GF-D8 (cell line): ENCODE results near the gene ADAMTSL1.
"Not testable (repeated sequence)": the region's sequence is repeated elsewhere in the genome, so short reads cannot be mapped to it uniquely, and the experiment has no call there.

Source experiments
- DNase-seq: peaks from one replicate; lab custom pipeline; 2025; lab: John Stamatoyannopoulos, UW

Gene ADAMTSL1

DNA sequence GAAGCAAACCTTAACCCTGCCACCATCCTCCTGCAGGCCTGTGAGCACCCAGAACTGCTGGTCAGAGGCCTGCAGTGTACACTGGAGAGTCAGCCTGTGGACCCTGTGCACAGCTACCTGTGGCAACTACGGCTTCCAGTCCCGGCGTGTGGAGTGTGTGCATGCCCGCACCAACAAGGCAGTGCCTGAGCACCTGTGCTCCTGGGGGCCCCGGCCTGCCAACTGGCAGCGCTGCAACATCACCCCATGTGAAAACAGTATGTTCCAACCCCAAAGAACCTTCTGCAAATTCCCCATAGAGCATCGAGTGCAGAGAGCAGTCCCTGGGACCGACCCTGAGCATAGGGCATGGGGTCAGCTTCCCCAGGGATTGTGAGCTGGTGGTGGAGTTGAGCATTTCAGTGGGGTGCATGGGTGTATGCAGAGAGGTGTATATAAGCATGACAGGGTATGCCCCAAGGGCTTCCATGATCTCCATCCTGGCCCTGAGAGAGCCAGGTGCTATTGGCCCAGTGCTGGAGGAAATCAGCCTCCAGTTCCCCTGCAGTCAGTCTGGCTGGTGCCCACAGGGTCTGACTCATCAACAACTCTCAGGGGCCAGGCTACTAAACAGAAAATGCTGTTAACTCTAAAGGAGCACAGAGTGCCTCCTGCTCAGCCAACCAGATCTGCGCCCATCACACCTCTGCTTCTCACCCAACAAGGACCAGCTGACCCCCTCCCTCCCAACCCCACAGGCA, 432.9 kb downstream of the ADAMTSL1 start:
- no peak for DNase-seq

- DNase-seq, result no peak
Measured at GRCh38 chr9:18907927-18908625, 434.1 kb downstream of the ADAMTSL1 start.

GRCh38 chr9:18909140-18910018, 435.4 kb downstream of the ADAMTSL1 start:
- DNase-seq, result no peak

- no peak for DNase-seq
Measured at GRCh38 chr9:18910435-18910834, 436.5 kb downstream of the ADAMTSL1 start.

- no peak for DNase-seq
Measured at GRCh38 chr9:18910916-18911315, 437.0 kb downstream of the ADAMTSL1 start.

GRCh38 chr9:18911714-18912342, 437.9 kb downstream of the ADAMTSL1 start:
- DNase-seq, result no peak

- no peak for DNase-seq
Measured at GRCh38 chr9:18920141-18921084, 446.5 kb downstream of the ADAMTSL1 start.

- DNase-seq, result no peak
Measured at GRCh38 chr9:18921366-18922075, 447.6 kb downstream of the ADAMTSL1 start.

- no peak for DNase-seq
Measured at GRCh38 chr9:18922161-18922885, 448.4 kb downstream of the ADAMTSL1 start.

- no peak for DNase-seq
Measured at GRCh38 chr9:18923167-18923566, 449.2 kb downstream of the ADAMTSL1 start.

DNA sequence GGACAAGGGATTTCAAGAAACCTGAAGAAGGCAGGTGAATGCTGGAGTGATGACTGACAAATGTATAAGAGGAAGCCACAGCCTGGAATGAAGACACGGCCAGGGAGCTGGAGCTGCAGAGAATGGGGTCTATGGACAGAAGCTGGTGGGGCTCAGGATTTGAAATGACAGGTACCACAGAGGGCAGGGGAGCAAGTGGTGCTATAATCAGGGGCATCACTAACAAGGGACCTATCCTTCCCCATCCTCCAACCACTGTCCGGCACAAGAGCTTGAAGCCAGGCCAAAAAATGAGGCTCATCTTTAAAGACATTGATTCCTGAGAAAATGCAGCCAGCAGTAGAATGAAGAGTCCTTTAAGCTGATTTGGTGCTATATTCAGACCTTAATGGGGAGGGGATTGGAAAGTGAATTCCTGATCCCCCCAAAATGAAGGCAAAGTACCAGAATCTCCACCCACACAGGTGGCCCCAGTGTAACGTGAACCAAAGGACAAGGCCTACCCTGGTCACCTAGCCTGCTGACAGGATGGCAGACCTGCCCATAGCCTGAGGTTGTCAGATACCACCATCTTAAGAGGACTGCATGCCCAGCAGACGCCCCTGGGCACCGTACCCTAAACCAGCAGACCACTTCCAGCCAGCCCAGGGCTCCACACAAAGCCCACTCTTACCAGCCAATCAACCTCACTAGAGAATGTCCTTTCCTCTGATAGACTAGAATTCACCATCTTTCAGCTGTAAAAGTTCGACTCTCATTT, 449.9 kb downstream of the ADAMTSL1 start:
- DNase-seq, result no peak

DNA sequence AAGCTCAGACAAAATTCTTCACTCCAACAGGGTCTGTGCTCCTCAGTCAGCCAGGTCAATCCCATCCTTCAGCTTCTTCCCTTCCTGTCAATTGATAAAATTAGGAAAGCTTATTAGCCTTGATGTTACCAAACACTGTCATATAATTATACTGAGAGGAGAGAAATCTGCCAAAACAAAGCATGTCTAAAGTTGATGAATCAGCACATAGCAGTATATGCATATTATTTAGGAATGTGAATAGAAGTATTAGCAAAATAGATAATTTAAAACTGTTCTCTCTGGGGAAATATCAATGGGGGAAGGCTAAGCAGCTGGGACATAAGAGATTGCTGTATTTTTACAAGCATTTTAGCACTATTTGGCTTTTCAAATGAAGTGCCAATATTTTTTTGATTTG, 451.9 kb downstream of the ADAMTSL1 start:
- no peak for DNase-seq

GRCh38 chr9:18926513-18926912, 452.6 kb downstream of the ADAMTSL1 start:
- no peak for DNase-seq

GRCh38 chr9:18928711-18929110, 454.8 kb downstream of the ADAMTSL1 start:
- DNase-seq, result no peak

GRCh38 chr9:18930611-18931010, 456.7 kb downstream of the ADAMTSL1 start:
- DNase-seq, result not testable (repeated sequence)

GRCh38 chr9:18935541-18935940, 461.6 kb downstream of the ADAMTSL1 start:
- no peak for DNase-seq

DNA sequence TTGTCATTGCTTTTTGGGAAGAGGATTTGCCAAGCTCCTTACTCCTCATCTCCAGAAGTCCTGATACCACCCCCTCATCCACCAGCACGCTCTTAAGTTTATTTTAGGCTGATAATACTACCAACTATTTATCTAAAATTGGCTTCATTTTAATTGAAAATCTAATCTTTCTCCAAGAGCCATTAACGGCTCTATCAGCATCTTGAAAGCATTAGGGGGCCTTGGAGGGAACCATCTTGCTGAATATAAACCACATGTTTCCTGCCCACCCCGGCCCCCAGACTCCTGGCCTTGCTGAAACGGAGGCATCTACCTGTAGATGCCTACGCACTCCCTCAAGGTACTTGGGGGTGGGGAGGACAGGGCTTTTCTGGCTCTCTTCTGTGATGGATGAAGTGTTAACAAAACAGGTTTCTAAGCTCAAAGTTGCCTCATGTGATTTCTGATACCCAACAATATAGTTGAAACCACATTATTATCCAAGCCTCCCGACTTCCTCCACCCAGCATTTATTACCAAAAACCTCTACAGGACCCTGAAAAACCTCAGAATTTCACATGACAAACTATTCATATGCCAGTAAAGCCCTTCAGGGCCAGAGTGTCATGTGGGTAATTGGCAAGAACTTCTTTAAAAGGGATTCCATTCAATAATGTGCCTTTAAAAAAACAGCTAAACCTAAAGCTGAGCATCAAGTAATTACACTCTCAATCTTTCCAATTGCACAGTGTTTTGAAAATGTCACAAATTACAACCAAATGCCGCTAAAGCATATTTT, 462.3 kb downstream of the ADAMTSL1 start:
- DNase-seq, result no peak

DNA sequence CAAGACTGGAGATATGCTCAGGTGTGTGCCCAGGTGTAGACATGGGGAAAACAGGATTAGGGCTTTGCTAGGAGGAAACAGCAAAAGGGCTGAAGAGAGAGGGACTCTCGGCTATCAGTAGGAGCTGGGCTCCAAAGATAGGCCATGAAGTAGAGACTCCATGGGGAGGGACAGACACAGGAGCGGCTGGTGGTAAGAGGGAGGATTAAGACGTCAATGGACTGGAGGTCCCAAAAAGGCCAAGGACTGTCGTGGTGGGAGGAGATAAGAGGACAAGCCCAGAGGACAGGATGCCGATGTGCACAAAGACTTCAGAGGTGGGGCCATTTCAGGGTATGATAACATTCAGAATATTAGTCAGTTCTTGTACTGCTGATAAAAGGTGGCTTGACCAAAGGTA, 466.0 kb downstream of the ADAMTSL1 start:
- DNase-seq, result no peak
